ENCODE results near the gene MTUS2. TPM values are rescaled to one million over a fixed set of nuclear protein-coding genes. Genes with fewer than 3 reads are reported as not detected.

Gene MTUS2
- total RNA-seq, 1 donor from 2014 or later: 0.67 TPM

- H3K27ac Mint-ChIP-seq: no peak overlapping the region
- Histone ChIP-seq H2AFZ (replicated peaks) (no peak overlapping the region), H3K4me1 (no peaks in the 10 kb centered on the region), H3K9ac (no peak overlapping the region), H3K4me2 (no peak overlapping the region), H3F3A (ENCODE audit: low read depth) (no peaks in the 10 kb centered on the region), H3K4me3 (no peak overlapping the region), H4K20me1 (ENCODE audit: low read depth) (no peaks in the 10 kb centered on the region), H3K27me3 (no peaks in the 10 kb centered on the region), H3K79me2 (ENCODE audit: low read depth) (no peaks in the 10 kb centered on the region), H3K36me3 (no peaks in the 10 kb centered on the region), H3K9me3 (ENCODE audit: low read depth) (no peaks in the 10 kb centered on the region), H3K27ac (no peak overlapping the region)
- no peak for TF ChIP-seq CTCF (IDR thresholded peaks at IDR 0.05)
- no peak for TF ChIP-seq EZH2 (IDR thresholded peaks at IDR 0.05)
- TF ChIP-seq EZH2phosphoT487 (IDR thresholded peaks at IDR 0.05): no peak
- no peaks in the 10 kb centered on the region for H3K36me3 Mint-ChIP-seq
- no peak overlapping the region for H3K4me3 Mint-ChIP-seq
- DNase-seq (ENCODE audit: low spot score): no peak
- H3K9me3 Mint-ChIP-seq: no peaks in the 10 kb centered on the region
- peaks cover 2% of the 10 kb centered on the region for H3K27me3 Mint-ChIP-seq (ENCODE audit: insufficient read depth, low read depth)
- H3K4me1 Mint-ChIP-seq: no peaks in the 10 kb centered on the region
These were observed 295.7 kb downstream of the MTUS2 start for GRCh38 chr13:29115842-29116241.

GRCh38 chr13:29117663-29118062 lies 297.5 kb downstream of the MTUS2 start:
- H3K4me3 ChIP-seq: no peak overlapping the region
- H3K9ac ChIP-seq: no peak overlapping the region
- Mint-ChIP-seq H3K4me3 (no peak overlapping the region), H3K27me3 (ENCODE audit: insufficient read depth, low read depth) (peaks cover 2% of the 10 kb centered on the region), H3K9me3 (no peaks in the 10 kb centered on the region), H3K27ac (no peak overlapping the region), H3K36me3 (no peaks in the 10 kb centered on the region), H3K4me1 (no peaks in the 10 kb centered on the region)
- no peak for DNase-seq (ENCODE audit: low spot score)
- H4K20me1 ChIP-seq (ENCODE audit: low read depth): no peaks in the 10 kb centered on the region
- H3K27me3 ChIP-seq: no peaks in the 10 kb centered on the region
- no peaks in the 10 kb centered on the region for H3K9me3 ChIP-seq (ENCODE audit: low read depth)
- no peaks in the 10 kb centered on the region for H3K4me1 ChIP-seq
- H3K4me2 ChIP-seq: no peak overlapping the region
- H2AFZ ChIP-seq (replicated peaks): no peak overlapping the region
- H3F3A ChIP-seq (ENCODE audit: low read depth): no peaks in the 10 kb centered on the region
- no peak overlapping the region for H3K27ac ChIP-seq
- TF ChIP-seq EZH2phosphoT487 (IDR thresholded peaks at IDR 0.05) (no peak), CTCF (IDR thresholded peaks at IDR 0.05) (no peak), EZH2 (IDR thresholded peaks at IDR 0.05) (no peak)
- no peaks in the 10 kb centered on the region for H3K36me3 ChIP-seq
- H3K79me2 ChIP-seq (ENCODE audit: low read depth): no peaks in the 10 kb centered on the region

- Histone ChIP-seq H3F3A (ENCODE audit: low read depth) (no peaks in the 10 kb centered on the region), H3K9ac (no peak overlapping the region), H2AFZ (replicated peaks) (no peak overlapping the region), H3K27ac (no peak overlapping the region), H3K4me2 (no peak overlapping the region), H3K4me1 (no peaks in the 10 kb centered on the region), H3K27me3 (no peaks in the 10 kb centered on the region), H3K4me3 (no peak overlapping the region), H4K20me1 (ENCODE audit: low read depth) (no peaks in the 10 kb centered on the region), H3K36me3 (no peaks in the 10 kb centered on the region), H3K9me3 (ENCODE audit: low read depth) (no peaks in the 10 kb centered on the region), H3K79me2 (ENCODE audit: low read depth) (no peaks in the 10 kb centered on the region)
- Mint-ChIP-seq H3K27ac (no peak overlapping the region), H3K9me3 (no peaks in the 10 kb centered on the region), H3K27me3 (ENCODE audit: insufficient read depth, low read depth) (peaks cover 2% of the 10 kb centered on the region), H3K4me3 (no peak overlapping the region), H3K4me1 (no peaks in the 10 kb centered on the region), H3K36me3 (no peaks in the 10 kb centered on the region)
- TF ChIP-seq EZH2phosphoT487 (IDR thresholded peaks at IDR 0.05) (no peak), CTCF (IDR thresholded peaks at IDR 0.05) (no peak), EZH2 (IDR thresholded peaks at IDR 0.05) (no peak)
- no peak for DNase-seq (ENCODE audit: low spot score)
These were observed 298.3 kb downstream of the MTUS2 start for GRCh38 chr13:29118471-29118870.

Data from neural progenitor cell (in vitro differentiated cells).